K562 (cell line): Measurements from ENCODE around the gene HHLA2. TPM values are rescaled to one million over a fixed set of nuclear protein-coding genes. Genes with fewer than 3 reads are reported as not detected.

Source experiments
- ATAC-seq: fragments of 200-7000 bp; cut with Tn5 transposase; 3 replicates; pipeline ENCODE4 v1.9.1; 2020; ENCODE audit warnings: moderate library complexity
- BruUV-seq: library from RNA; stranded (reverse); fragments of 400-500 nt; replicated peaks from 2 replicates; lab custom pipeline; 2021; lab: Mats Ljungman, UMichigan
- CTCF ChIA-PET: fragments of 300-600 bp; formaldehyde crosslinking; extraction: SDS; loops from one replicate; lab custom pipeline; 2021; ENCODE audit warnings: low intra/inter-chr PET ratio; lab: Yijun Ruan, JAX
- POLR2A ChIA-PET: fragments of 300-600, 350-650 bp; sonication (Branson Sonifier 250); formaldehyde crosslinking; extraction: SDS; loops from one replicate; lab custom pipeline; 2021; ENCODE audit warnings: antibody characterized with exemption, inconsistent platforms; lab: Yijun Ruan, JAX
- DNase-seq, 4 experiments: peaks; one replicate each; pipeline versions ENCODE4 v3.0.0 to v3.0.0-alpha.2; 2011 to 2018; ENCODE audit warnings: low spot score in 3 of 4, mixed read lengths in 3 of 4; ENCODE audit errors: extremely low read depth in 1 of 4
- FAIRE-seq: peaks from 2 replicates; lab custom pipeline; 2011; peaks lifted over from hg19 to GRCh38; lab: Jason Lieb, UNC
- H2AFZ ChIP-seq: 2 replicates; pipeline ENCODE4 v1.6.0; 2011; ENCODE audit warnings: low read depth, low read length, control low read depth, inconsistent platforms
- H3K27ac ChIP-seq: fragments of 200-600 bp; 3 replicates; pipeline ENCODE4 v1.8.0; 2011; ENCODE audit warnings: low read depth, mild to moderate bottlenecking, control low read depth, inconsistent platforms, low read length, moderate library complexity, mixed read lengths; ENCODE audit errors: extremely low read depth
- H3K27me3 ChIP-seq, 2 experiments: fragments of 300-600 bp in 1 of 2; 2 replicates in 1 of 2; 3 replicates in 1 of 2; pipeline versions ENCODE4 v1.6.0 to v1.8.0; 2011; ENCODE audit warnings: inconsistent platforms in 2 of 2, low read length in 2 of 2, mild to moderate bottlenecking in 1 of 2, mixed read lengths in 1 of 2, moderate library complexity in 1 of 2; ENCODE audit not compliant: control insufficient read depth in 2 of 2, insufficient read depth in 2 of 2
- H3K36me3 ChIP-seq: fragments of 300-600 bp; 3 replicates; pipeline ENCODE4 v1.8.0; 2011; ENCODE audit warnings: mild to moderate bottlenecking, low read length, inconsistent platforms; ENCODE audit not compliant: control insufficient read depth, insufficient read depth
- H3K4me1 ChIP-seq, 2 experiments: fragments of 200-600 bp in 1 of 2; replicated peaks in 1 of 2; 2 replicates in 1 of 2; 3 replicates in 1 of 2; pipeline versions ENCODE4 v1.5.1 to v1.8.0; 2011; ENCODE audit warnings: inconsistent platforms in 2 of 2, low read length in 2 of 2, mild to moderate bottlenecking in 1 of 2, mixed read lengths in 1 of 2, moderate library complexity in 1 of 2; ENCODE audit not compliant: control insufficient read depth in 2 of 2, insufficient read depth in 2 of 2
- H3K4me2 ChIP-seq: 2 replicates; pipeline ENCODE4 v1.6.1; 2011; ENCODE audit warnings: low read length, control low read depth, inconsistent platforms, mixed read lengths; ENCODE audit not compliant: insufficient read depth
- H3K4me3 ChIP-seq: fragments of 200-600 bp; sonication (generic), shearing (Covaris generic); 2 replicates; pipeline ENCODE4 v1.5.1; 2016; ENCODE audit warnings: control low read depth, inconsistent platforms
- H3K79me2 ChIP-seq: fragments of 200-600 bp; 3 replicates; pipeline ENCODE4 v1.8.0; 2011; ENCODE audit warnings: low read length, inconsistent platforms; ENCODE audit not compliant: control insufficient read depth, insufficient read depth
- H3K9ac ChIP-seq, 2 experiments: 2 replicates each; pipeline versions ENCODE4 v1.6.0 to v1.6.1; 2011; ENCODE audit warnings: low read depth in 2 of 2, low read length in 2 of 2, control low read depth in 1 of 2, inconsistent platforms in 1 of 2, mild to moderate bottlenecking in 1 of 2, mixed read lengths in 1 of 2; ENCODE audit not compliant: insufficient read depth in 1 of 2
- H3K9me1 ChIP-seq: one replicate; pipeline ENCODE4 v1.6.0; 2011; ENCODE audit warnings: inconsistent platforms, mild to moderate bottlenecking, low read length, moderate library complexity; ENCODE audit not compliant: control insufficient read depth, insufficient read depth
- H3K9me3 ChIP-seq: replicated peaks from 2 replicates; pipeline ENCODE4 v1.5.1; 2011; ENCODE audit warnings: low read depth, low read length, inconsistent platforms; ENCODE audit not compliant: control insufficient read depth, insufficient read depth
- H4K20me1 ChIP-seq: replicated peaks from 2 replicates; pipeline ENCODE4 v1.6.1; 2011; ENCODE audit warnings: low read length, inconsistent platforms, mixed read lengths; ENCODE audit not compliant: control insufficient read depth, insufficient read depth
- FOS ChIP-seq: IDR thresholded peaks from 3 replicates; pipeline ENCODE4 v1.6.1; 2011; ENCODE audit not compliant: insufficient read length; ENCODE audit errors: extremely low read depth
- HNRNPLL ChIP-seq: fragments of 200-400 bp; formaldehyde crosslinking; IDR thresholded peaks from 2 replicates; pipeline ENCODE4 v1.6.1; 2017; ENCODE audit warnings: low read length, low read depth, mild to moderate bottlenecking; ENCODE audit not compliant: poor library complexity, severe bottlenecking
- LARP7 ChIP-seq: fragments of 450-650 bp; IDR thresholded peaks from 2 replicates; pipeline ENCODE4 v1.6.1; 2016
- MAFG ChIP-seq: fragments of 450-650 bp; conservative IDR thresholded peaks from 2 replicates; pipeline ENCODE4 v1.6.1; 2016; ENCODE audit warnings: missing genetic modification characterization, missing compliant biosample characterization
- RBM14 ChIP-seq: fragments of 200-400 bp; formaldehyde crosslinking; IDR thresholded peaks from 2 replicates; pipeline ENCODE4 v1.6.1; 2018; ENCODE audit warnings: low read depth, mild to moderate bottlenecking, low read length, moderate library complexity, borderline replicate concordance; ENCODE audit not compliant: insufficient read depth
- ZBTB34 ChIP-seq: fragments of 250-450 bp; sonication (Bioruptor Pico); IDR thresholded peaks from 2 replicates; pipeline ENCODE4 v1.8.0; 2021; ENCODE audit warnings: mild to moderate bottlenecking, moderate library complexity
- ZKSCAN3 ChIP-seq: fragments of 250-450 bp; sonication (Bioruptor Pico); IDR thresholded peaks from 2 replicates; pipeline ENCODE4 v1.4.0; 2020
- ZNF316 ChIP-seq: fragments of 450-650 bp; IDR thresholded peaks from 2 replicates; pipeline ENCODE4 v1.6.1; 2016
- ZNF398 ChIP-seq: fragments of 250-450 bp; sonication (Bioruptor Pico); IDR thresholded peaks from 2 replicates; pipeline ENCODE4 v1.8.0; 2021; ENCODE audit warnings: moderate library complexity, mild to moderate bottlenecking, inconsistent platforms
- WGBS: fragments of 100-300 bp; shearing (Covaris generic); methylation state at CpG from one replicate; pipeline ENCODE4 v1.1.6; 2016; ENCODE audit warnings: low coverage, mixed read lengths; ENCODE audit not compliant: insufficient coverage; ENCODE audit errors: missing lambda C conversion rate; 5-methylcytosine and 5-hydroxymethylcytosine counted together
- in situ Hi-C: fragments of 300-500 bp; cut with MboI; formaldehyde crosslinking; loops from 4 replicates; pipeline ENCODE4 v1.15.0; 2018; ENCODE audit warnings: inconsistent platforms, mixed read lengths
- intact Hi-C: fragments of 100-400 bp; cut with micrococcal nuclease; formaldehyde crosslinking; loops from 2 replicates; pipeline ENCODE4 v1.14.2; 2022
- polyA plus RNA-seq, 8 experiments: library from polyadenylated mRNA; depleted of rRNA in 4 of 8; stranded (reverse) in 5 of 8; unstranded in 3 of 8; fragments of >200 nt; fragmentation: Nextera tagmentation in 2 of 8; fragmentation: Illumina TruSeq in 1 of 8; extraction: Ambion mirVana in 2 of 8; extraction: Trizol in 1 of 8; gene quantifications; 2 replicates each; pipeline versions ENCODE4 v1.2.1 to v1.2.3, GENCODE V29; 2011 to 2014; ENCODE audit warnings: inconsistent platforms in 1 of 8, missing spikeins in 1 of 8
- total RNA-seq, 7 experiments: library from RNA; depleted of rRNA in 6 of 7; stranded (reverse); fragments of >200 nt in 6 of 7; fragmentation: Illumina TruSeq in 2 of 7; extraction: Trizol in 2 of 7; gene quantifications; 2 replicates each; pipeline versions ENCODE4 v1.2.1 to v1.2.3, GENCODE V29; 2011 to 2021; ENCODE audit warnings: low replicate concordance in 1 of 7

Gene HHLA2
- total and polyA plus RNA-seq, 9 of the 15 experiments (the other 6 are each of a cell fraction or from before 2014, with no cell fraction given), result 0.04 TPM; not detected in 7

GRCh38 chr3:108324177-108324576, 27.8 kb downstream of the HHLA2 start:
- BruUV-seq, result no TSS peak
- no peak for ATAC-seq
- Histone ChIP-seq H3K9me3 (no peaks in the 10 kb centered on the region), H3K79me2 (no peaks in the 10 kb centered on the region), H3K4me2 (no peak overlapping the region), H3K27me3 (no peaks in the 10 kb centered on the region; a peak in 1 of 5 replicates), H2AFZ (no peak overlapping the region), H3K9me1 (no peaks in the 10 kb centered on the region), H3K9ac (no peak overlapping the region), H3K4me3 (no peak overlapping the region), H4K20me1 (no peaks in the 10 kb centered on the region), H3K27ac (no peak overlapping the region), H3K36me3 (no peaks in the 10 kb centered on the region), H3K4me1 (no peaks in the 10 kb centered on the region; a peak in 1 of 5 replicates)
- CTCF ChIA-PET, result no interaction called here
- no peak for DNase-seq
- TF ChIP-seq FOS (no peak), RBM14 (no peak), ZNF316 (peak; percentile 54), HNRNPLL (no peak), ZNF398 (CRISPR knock-in tag) (no peak), ZKSCAN3 (CRISPR knock-in tag) (no peak), MAFG (tag) (peak; percentile 19; the same call in 1 of the 2 replicates), ZBTB34 (CRISPR knock-in tag) (no peak), LARP7 (no peak)
- FAIRE-seq, result no peak
- POLR2A ChIA-PET, result no interaction called here
- intact Hi-C loops (loop anchor here (10.0 kb wide), 1 partner anchor 169 kb away; no protein-coding TSS in a partner anchor), in situ Hi-C loops (no loop called here)
- WGBS, result 6% methylated on average over 1 of the region's 1 CpG
